ENCODE results near the gene AVPI1. TPM values are rescaled to one million over a fixed set of nuclear protein-coding genes. Genes with fewer than 3 reads are reported as not detected.

The AVPI1 gene
- total and polyA plus RNA-seq, 2 of the 13 experiments (the other 11 are each of a cell fraction or from before 2014, with no cell fraction given), result 39.8 to 61.2 TPM

DNA sequence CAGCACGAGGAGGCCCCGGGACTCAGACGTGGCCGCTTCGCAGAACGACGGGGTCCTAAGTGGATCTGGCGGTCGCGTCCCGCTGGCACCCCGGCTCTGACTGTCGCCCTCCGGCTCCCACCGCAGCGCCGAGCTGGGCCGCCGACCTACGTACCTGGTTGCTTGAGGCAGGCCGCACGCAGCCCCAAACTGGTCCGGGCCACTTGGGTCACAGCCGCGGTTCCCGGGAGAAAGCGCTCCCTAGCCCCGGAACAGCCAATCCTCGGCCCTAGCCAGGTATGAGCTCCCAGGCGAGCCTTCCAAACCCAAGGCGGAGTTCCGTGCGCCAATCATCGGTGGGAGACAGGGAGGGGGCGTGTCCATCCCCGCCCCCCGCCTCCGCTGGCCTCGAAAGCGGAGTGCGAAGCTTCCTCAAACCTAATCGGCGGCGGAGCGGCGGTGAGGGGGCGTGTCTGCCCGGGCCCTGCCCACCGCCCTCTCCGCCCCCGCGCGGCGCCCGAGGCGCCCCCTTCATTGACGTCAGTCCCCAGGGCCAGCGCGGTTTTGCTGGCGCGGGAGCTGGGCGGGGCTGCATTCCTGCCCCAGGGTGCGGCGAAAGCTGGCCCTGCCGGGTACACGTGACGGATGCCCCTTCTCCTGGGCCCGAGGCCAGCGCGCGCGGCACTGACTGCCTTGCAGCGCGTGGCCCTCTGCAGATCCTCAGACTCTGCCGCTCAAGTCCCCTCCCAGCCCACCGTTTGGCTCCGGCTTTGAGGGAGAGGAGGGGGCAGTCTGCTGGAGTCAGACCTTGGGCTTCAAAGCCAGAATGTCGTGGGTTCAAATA, at the start of gene AVPI1 (continued):
- no peak for TF ChIP-seq BCLAF1 (IDR thresholded peaks at IDR 0.05)
- TF ChIP-seq ZNF605 (CRISPR knock-in tag; IDR thresholded peaks at IDR 0.05), result peak; percentile 62; the same call in 1 of the 2 replicates
- TF ChIP-seq ZBED4 (CRISPR knock-in tag; IDR thresholded peaks at IDR 0.05; ENCODE audit: borderline replicate concordance), result peak; percentile 86
- peak; percentile 100 for TF ChIP-seq ARNTL (CRISPR knock-in tag; IDR thresholded peaks at IDR 0.05)
- peak; percentile 55; the same call in 1 of the 2 replicates for TF ChIP-seq REL (CRISPR knock-in tag; conservative IDR thresholded peaks at IDR 0.05)
- no peak for TF ChIP-seq PRPF4 (IDR thresholded peaks at IDR 0.05; ENCODE audit: low read depth, low read length, poor library complexity, severe bottlenecking)
- TF ChIP-seq MTF2 (CRISPR knock-in tag; IDR thresholded peaks at IDR 0.05; ENCODE audit: borderline replicate concordance), result no peak; the same call in 1 of the 2 replicates
- TF ChIP-seq ZSCAN20 (CRISPR knock-in tag; IDR thresholded peaks at IDR 0.05; ENCODE audit: borderline replicate concordance), result no peak
- no peak for TF ChIP-seq AHDC1 (CRISPR knock-in tag; IDR thresholded peaks at IDR 0.05; ENCODE audit: borderline replicate concordance)
- peak; percentile 97; the same call in 1 of the 2 replicates for TF ChIP-seq ZNF619 (CRISPR knock-in tag; IDR thresholded peaks at IDR 0.05)
- no peak for TF ChIP-seq ZFAT (CRISPR knock-in tag; conservative IDR thresholded peaks at IDR 0.05)
- no peak for TF ChIP-seq ZEB1 (IDR thresholded peaks at IDR 0.05; ENCODE audit: insufficient replicate concordance, low read depth)
- TF ChIP-seq GRHL1 (CRISPR knock-in tag; conservative IDR thresholded peaks at IDR 0.05), result no peak

Measured in HepG2 (cell line).